GM13976 (cell line): ENCODE results near the gene CIRBP.

Experiments used
- DNase-seq: peaks from one replicate; pipeline ENCODE4 v3.0.0; 2012; ENCODE audit warnings: low spot score
- CTCF ChIP-seq: IDR thresholded peaks from 2 replicates; pipeline ENCODE4 v1.5.1; 2012; ENCODE audit warnings: borderline replicate concordance, mild to moderate bottlenecking; ENCODE audit not compliant: insufficient read depth; ENCODE audit errors: extremely low read depth, missing control alignments, control extremely low read depth
- in situ Hi-C: fragments of 300-500 bp; cut with MboI; formaldehyde crosslinking; loops from one replicate; pipeline ENCODE4 v1.12.0; 2022; ENCODE audit warnings: low sequenced_read_pairs, mixed read lengths, inconsistent platforms; ENCODE audit not compliant: unreplicated experiment

Gene CIRBP

GRCh38 chr19:1269065-1269477, at the start of gene CIRBP:
TSS of gene CIRBP (plus strand) at chr19:1269332. CDS start at chr19:1270934, 1,602 bp downstream.
- TF ChIP-seq CTCF: no peak

GRCh38 chr19:1219786-1220476, 49.2 kb upstream of the CIRBP start:
- no peak for DNase-seq
- no peak for TF ChIP-seq CTCF
- in situ Hi-C loops: no loop called here

More at GRCh38 chr19:1269065-1269477, at the start of gene CIRBP:
- in situ Hi-C loops: no loop called here
- DNase-seq: peak; percentile 98

- in situ Hi-C loops: no loop called here
- no peak for TF ChIP-seq CTCF
- DNase-seq: no peak
Measured at GRCh38 chr19:1220477-1220930, 48.6 kb upstream of the CIRBP start.

- DNase-seq: no peak
- in situ Hi-C loops: no loop called here
- TF ChIP-seq CTCF: peak; percentile 27
Measured at GRCh38 chr19:1220976-1221903, 47.9 kb upstream of the CIRBP start.

- no peak for DNase-seq
- TF ChIP-seq CTCF: no peak
- in situ Hi-C loops: no loop called here
Measured at GRCh38 chr19:1221904-1222255, 47.3 kb upstream of the CIRBP start.

- TF ChIP-seq CTCF: no peak
- DNase-seq: no peak
- in situ Hi-C loops: no loop called here
Measured at GRCh38 chr19:1222394-1222793, 46.7 kb upstream of the CIRBP start.
